DMS114 treated with DMSO at 0.1 percent for 48 hours (cell line): Measurements from ENCODE around the gene CNTN5.
"Not testable (repeated sequence)": the region's sequence is repeated elsewhere in the genome, so short reads cannot be mapped to it uniquely, and the experiment has no call there.

ENCODE experiments used
- DNase-seq: peaks from one replicate; lab custom pipeline; 2025; ENCODE audit not compliant: unreplicated experiment; lab: John Stamatoyannopoulos, UW

CNTN5 gene

GRCh38 chr11:99708928-99709672 lies 688.4 kb downstream of the CNTN5 start:
- no peak for DNase-seq

GRCh38 chr11:99716302-99716701 lies 695.6 kb downstream of the CNTN5 start:
- DNase-seq = no peak

DNA sequence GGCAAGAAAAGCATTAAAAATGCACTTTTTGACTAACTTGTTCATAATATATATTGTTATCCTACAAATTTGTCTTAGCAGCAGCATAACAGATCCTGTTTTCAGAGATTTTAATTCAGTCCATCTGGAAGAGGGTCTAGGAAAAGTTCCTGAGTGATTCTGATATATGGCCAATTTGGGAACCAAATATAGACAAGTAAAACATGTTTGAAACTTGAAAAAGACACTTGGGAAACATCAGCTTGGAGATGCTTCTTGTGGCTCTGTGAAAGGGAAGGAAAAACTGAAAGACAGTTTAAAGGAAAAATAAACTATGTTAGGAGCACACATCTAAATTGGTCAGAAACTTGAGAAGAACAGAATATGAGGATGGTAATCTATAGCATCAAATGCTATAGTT lies 697.5 kb downstream of the CNTN5 start:
- no peak for DNase-seq

DNA sequence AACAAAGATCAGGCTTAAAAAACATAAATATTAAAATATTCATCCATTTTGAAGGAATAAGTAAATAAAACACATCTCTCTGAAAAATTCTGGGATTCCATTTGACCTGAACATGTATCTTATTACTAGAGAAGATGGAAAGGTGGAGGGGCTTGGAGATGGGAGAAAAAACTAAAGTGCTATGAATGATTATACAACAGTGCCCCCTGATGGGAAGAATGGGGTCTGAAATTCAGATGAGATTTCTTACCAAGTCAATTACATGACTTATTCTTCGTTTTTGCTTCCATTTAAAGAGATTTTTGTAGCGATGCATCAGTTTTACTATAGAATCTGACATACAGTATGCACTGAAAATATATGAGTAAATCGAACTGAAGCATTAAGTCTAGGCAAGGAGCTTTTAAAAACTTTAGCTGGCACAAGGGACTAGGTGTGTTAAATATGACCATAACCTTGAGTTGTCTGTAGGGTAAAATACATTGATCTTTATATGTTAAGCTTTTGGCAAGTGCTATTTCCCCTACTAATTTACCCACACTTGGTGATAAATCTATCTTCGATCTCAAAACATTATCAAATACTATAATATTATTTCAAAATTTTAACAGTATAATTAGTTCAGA lies 718.8 kb downstream of the CNTN5 start:
- DNase-seq = peak; percentile 13

DNA sequence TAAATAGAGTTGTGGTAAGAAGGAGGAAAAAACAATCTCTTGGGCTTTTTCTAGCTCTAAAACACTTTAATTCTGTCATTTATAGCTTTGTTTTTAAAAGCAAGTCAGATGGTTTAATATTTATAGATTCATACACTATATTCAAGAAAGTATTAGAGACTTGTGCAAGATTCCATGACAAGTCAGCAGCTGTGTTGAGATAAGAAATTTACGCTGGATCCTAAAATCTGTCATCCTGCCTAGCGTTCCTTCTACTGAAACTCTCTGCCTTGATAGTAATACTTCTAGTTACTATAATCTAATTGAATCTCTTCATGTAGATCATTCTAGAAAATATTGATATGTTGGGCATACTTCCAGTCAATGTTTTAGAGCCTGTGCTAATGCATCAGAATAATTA lies 721.8 kb downstream of the CNTN5 start:
- DNase-seq = no peak

DNA sequence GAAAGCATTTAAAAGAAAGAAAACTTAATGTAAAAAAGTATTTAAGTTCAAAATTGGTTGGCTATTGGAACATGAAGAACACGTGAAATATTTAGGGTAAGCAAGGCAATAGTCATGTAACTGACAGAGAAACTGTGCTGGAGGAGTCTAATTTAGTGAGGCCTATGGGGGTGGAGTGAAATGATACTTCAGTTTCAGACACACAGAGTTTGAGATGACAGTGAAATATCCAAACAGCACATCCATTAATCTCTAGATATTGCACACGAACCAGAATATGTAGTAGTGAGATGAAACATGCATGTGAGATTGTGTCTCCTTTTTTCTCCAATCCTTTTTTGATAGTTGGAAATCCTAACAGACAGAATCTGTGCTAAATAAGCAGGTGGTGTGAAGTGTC lies 739.0 kb downstream of the CNTN5 start:
- DNase-seq = no peak

DNA sequence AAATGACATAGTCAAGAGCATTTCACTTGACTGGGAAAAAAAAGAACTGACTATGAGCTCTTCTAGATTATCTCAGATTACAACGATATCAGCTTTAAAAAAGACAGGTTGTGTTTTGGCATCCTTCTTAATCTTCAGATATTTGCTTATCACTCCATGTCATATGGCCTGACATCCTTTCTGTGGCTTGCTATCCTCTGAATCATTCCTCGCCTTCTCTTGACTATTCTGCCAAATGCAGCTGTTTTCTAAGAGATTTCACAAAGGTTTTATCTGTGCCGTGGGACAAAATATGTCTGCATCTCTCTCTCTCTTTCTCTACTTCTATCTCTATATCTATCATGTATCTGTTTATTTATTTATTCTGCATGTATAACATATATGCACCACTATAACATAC lies 746.1 kb downstream of the CNTN5 start:
- no peak for DNase-seq

- no peak for DNase-seq
These were observed 752.9 kb downstream of the CNTN5 start for GRCh38 chr11:99773646-99774045.

- DNase-seq = no peak
These were observed 760.3 kb downstream of the CNTN5 start for GRCh38 chr11:99781074-99781473.

DNA sequence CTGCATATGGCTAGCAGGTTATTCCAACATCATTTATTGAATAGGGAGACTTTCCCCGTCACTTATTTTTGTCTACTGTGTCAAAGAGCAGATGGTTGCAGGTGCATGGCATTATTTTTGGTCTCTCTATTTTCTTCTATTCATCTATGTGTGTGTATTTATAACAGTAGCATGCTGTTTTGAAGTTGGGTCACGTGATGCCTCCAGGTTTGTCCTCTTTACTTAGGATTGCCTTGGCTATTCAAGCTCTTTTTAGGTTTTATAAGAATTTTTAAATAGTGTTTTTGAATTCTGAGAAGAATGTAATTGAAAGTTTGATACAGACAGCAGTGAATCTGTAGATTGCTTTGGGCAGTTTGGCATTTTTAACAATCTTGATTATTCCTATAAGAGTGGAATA lies 770.6 kb downstream of the CNTN5 start:
- no peak for DNase-seq

- DNase-seq = no peak
These were observed 775.2 kb downstream of the CNTN5 start for GRCh38 chr11:99795999-99796398.

DNA sequence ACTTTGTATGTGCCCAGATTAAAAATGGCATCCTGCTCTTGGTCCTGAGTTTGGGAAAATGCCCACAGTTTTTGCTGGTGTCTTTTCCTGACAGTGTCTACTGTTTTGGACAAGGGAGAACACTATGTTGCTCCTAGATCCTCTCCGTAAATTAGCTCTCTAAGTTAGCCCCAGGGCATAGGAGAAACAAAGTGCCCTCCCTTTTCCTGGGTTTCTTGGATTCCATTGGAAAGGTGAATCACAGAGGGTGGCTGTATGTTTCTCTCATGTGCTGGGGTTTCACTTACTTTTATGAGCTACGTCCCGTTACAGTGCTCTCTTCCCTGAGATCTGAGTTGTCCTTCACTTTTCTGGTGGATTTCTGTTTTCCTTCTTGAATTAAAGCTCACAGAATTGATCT lies 782.8 kb downstream of the CNTN5 start:
- DNase-seq = no peak

DNA sequence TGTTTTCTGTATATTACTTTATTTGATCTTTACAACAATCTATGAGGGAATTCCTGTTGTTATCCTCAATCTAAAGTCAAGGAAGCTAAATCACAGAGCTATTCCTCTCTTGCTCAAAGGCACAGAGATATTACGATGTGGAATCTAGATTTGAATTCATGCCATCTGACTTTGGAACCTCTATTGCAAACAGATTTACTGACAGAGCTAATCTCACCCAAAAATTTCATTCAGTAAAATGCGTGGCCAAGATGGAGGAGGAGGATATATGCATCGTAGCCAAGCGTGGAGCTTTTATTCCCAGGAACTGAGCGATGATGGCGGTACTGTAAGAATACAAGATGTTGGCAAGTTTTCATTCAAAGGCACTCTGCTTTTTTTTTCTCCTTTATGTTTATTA lies 791.8 kb downstream of the CNTN5 start:
- no peak for DNase-seq

DNA sequence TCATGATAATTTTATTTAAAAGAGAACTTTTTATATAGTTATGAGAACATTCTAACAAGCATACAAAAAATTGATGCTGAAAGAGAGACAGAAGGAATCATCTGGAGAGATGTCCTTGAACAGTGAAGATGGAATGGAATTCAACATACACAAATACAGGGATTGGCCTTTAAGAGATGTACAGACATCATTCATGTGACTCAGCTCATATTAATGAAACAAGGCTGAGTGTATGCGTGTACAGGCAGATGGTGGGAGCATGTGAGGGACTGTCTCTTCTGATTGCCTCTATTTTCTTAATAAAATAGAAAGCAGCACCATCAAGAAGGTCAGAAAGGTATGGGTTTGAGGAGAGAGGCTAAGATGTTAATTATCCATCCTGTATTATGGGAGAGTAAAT lies 793.3 kb downstream of the CNTN5 start:
- no peak for DNase-seq

- DNase-seq = no peak
These were observed 794.0 kb downstream of the CNTN5 start for GRCh38 chr11:99814738-99815137.

GRCh38 chr11:99818991-99819390 lies 798.2 kb downstream of the CNTN5 start:
- DNase-seq = no peak

- no peak for DNase-seq
These were observed 802.3 kb downstream of the CNTN5 start for GRCh38 chr11:99822846-99823565.

- not testable (repeated sequence) for DNase-seq
These were observed 816.0 kb downstream of the CNTN5 start for GRCh38 chr11:99836739-99837138.

DNA sequence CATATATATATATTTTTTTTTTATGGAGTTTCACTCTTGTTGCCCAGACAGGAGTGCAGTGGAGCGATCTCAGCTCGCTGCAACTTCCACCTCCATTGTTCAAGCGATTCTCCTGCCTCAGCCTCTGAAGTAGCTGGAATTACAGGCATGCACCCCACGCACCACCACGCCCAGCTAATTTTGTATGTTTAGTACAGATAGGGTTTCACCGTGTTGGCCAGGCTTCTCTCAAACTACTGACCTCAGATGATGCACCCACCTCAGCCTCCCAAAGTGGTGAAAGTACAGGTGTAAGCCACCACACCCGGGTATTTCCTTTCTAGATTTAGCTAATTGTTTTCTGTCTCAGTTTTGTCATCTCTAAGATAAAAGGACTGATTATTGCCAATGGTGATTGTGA lies 821.1 kb downstream of the CNTN5 start:
- no peak for DNase-seq

GRCh38 chr11:99865951-99866350 lies 845.2 kb downstream of the CNTN5 start:
- no peak for DNase-seq

DNA sequence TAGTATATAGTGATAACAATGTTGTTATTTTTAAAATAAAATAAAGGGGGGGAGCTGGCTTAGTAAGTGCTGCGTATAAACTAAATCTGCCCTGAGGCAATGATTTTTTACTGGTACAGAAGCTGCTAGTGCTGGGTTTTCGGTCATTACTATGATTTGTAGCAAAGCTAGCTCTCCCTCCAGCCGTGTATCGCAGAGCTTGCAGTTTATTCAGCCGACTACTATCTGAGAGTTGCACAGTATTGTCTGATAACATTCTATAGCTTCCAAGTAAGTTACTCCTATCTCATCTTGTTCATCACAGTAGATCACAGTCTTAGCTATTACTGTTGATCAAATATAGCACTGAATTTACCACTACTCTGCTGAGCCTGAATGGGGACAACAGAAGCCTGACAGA lies 860.9 kb downstream of the CNTN5 start:
- no peak for DNase-seq

- DNase-seq = no peak
These were observed 864.0 kb downstream of the CNTN5 start for GRCh38 chr11:99884750-99885149.
